ENCODE results near the gene AK2. TPM values are rescaled to one million over a fixed set of nuclear protein-coding genes. Genes with fewer than 3 reads are reported as not detected.

The AK2 gene
- total RNA-seq, 1 donor from 2014 or later, result 99.8 TPM

DNA sequence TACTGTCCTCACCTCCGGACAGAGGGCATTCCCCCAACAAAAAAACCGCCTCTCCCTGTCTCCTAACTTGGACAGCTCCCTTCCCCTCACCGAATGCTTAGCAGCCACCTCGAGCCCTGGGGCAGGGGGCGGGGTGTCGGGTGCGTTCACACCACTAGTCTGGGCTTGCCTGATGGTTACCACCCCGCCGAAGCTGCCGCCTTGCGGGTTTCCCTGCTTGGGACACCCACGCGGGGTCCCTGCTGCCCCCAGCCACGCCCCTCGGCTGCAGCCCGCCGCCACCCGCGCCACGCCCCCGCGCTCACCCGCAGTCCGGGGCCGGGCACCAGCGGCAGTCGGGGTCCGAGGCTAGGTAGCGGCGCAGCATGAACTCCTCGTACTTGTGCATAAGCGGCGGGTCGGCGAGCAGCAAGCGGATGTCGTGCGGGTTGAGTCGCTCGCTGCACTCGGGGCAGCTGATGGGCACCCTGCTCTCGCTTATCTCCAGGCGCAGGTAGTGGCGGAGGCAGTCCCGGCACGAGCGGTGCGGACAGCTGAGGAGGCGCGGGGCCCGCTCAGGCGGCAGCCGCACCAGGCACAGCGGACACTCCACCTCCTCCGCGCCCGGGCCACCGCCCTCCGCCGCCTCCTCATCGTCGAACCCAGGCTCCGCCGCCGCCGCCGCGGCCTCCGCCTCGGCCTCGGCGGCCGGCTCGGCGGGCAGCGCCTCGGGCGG lies 72.8 kb downstream of the AK2 start:
- peak; percentile 81 for DNase-seq (ENCODE audit: low spot score)
- intact Hi-C loops (cut with DNase I), result loop anchor here (2.0 kb wide), 1 partner anchor 43 kb away; no protein-coding TSS in a partner anchor

DNA sequence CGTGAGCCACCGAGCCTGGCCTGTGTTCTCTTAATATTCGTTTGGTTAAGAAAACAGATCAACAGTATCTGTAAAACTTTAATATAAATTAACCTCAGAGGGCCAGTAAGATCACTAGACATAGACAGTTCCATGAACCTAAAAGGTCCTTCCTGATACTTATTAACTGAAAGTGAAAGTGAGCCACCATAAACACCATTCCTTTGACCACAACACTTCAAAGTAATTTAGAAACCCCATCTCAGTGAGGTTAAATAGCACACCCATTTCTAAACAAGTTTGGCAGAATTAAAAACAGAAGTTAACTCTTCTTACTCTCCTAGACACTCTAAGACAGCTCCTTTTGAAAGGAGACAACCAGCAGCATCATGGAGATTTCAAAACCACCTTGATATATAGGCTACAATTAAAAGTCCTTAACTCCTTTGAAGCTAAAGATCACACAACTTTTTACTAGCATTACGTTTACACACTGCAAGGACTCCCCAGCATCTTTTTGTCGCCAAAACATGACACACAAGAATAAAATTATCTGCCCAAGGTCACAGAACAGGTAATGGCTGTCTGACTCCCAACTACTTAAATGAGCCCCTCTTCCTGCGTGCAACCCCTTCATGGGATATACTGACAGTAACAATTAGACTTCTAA lies 74.3 kb downstream of the AK2 start:
- intact Hi-C loops (cut with DNase I), result no loop called here
- no peak for DNase-seq (ENCODE audit: low spot score)

DNA sequence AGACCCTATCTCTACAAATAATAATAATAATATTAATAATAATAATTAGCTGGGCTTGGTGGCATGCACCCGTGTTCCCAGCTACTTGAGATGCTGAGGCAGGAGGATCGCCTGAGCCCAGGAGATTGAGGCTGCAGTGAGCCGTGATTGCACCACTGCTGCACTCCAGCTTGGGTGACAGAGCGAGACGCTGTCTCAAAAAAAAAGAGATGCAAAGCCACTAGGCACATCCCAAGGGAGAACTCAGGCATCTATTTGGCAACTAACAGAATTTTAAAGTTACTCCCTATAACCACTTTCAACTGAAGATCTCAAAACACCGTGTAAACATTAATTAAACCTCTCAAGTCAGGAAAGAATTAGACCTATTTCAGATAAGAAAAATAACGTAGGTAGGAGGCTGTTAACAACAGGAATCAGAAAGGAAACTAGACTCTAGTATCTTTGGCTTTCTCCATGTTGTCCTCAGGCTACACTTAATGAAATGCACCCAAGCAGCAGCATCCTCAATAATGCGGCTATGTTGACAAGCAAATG lies 75.8 kb downstream of the AK2 start:
- intact Hi-C loops (cut with DNase I), result no loop called here

DNA sequence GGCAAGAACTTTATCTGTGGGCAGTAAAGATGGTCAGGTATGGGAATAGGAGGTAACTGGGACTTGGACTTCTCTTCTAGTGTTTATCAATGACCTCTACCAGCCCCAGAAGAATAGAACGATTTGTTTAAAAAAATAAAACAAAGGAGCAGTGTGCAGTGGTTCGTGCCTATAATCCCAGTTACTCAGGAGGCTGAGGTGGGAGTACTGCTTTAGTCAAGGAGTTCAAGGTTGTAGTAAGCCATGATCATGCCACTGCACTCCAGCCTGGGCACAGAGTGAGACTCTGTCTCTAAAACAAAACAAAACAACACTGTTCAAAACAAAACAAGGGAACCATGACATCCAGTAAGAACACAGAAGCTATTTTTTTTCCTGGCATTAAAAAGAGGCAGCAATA lies 76.3 kb downstream of the AK2 start:
- no peak for DNase-seq (ENCODE audit: low spot score)
- intact Hi-C loops (cut with DNase I), result no loop called here

More for the DNA sequence above, 75.8 kb downstream of the AK2 start:
- DNase-seq (ENCODE audit: low spot score), result no peak

DNA sequence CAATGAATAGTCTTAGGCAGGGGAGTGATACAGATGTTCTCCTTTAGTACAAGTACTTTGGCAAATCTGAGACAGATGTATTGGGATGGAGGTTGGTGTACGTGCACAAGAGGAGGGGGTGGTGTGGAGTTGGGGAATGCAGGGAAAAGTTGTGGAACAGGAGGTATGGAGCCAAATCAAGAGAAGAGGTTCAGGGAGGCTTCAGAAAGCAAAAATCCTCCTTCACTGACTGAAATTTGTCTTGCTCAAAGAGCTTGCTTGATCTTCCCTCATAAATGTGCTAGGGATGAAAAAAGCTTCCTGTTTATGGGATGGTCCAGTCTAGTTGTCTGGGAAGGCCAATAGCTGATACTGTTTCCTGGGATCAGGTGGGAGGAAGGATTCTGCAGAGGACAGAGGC lies 77.9 kb downstream of the AK2 start:
- DNase-seq (ENCODE audit: low spot score), result no peak
- intact Hi-C loops (cut with DNase I), result no loop called here

Other genes with a start within 250 kb of the AK2 start
- 27.8 TPM for gene YARS1, start 219.5 kb downstream of the AK2 start, total RNA-seq
- 12.5 TPM for gene S100PBP, start 219.2 kb downstream of the AK2 start, total RNA-seq
- 18.7 TPM for gene FNDC5, start 166.0 kb downstream of the AK2 start, total RNA-seq
- gene HPCA, start 150.4 kb downstream of the AK2 start, total RNA-seq, result not detected
- 17.0 TPM for gene TMEM54, start 135.5 kb downstream of the AK2 start, total RNA-seq
- gene RNF19B, start 72.1 kb downstream of the AK2 start, total RNA-seq, result 17.5 TPM
- gene AZIN2, start 44.3 kb upstream of the AK2 start, total RNA-seq, result 5.8 TPM
- gene TRIM62, start 145.2 kb upstream of the AK2 start, total RNA-seq, result 3.5 TPM
- gene ZNF362, start 219.6 kb upstream of the AK2 start, total RNA-seq, result 30.3 TPM